HS-27A (cell line): ENCODE results near the gene MORN2.
A peak's percentile ranks its signal among the peaks of the same experiment; 100 is the strongest.
"Not testable (repeated sequence)": the region's sequence is repeated elsewhere in the genome, so short reads cannot be mapped to it uniquely, and the experiment has no call there.

Experiments
- DNase-seq: peaks from one replicate; pipeline ENCODE4 v3.0.0-alpha.2; 2012; ENCODE audit warnings: low read depth, missing footprints

The MORN2 gene

GRCh38 chr2:38875576-38876367 lies at the start of gene MORN2, which contains the start of gene DHX57:
Gene MORN2 (plus strand): TSS chr2:38875976.
Gene DHX57 (minus strand): TSS chr2:38875934. CDS start chr2:38868405, 7,529 bp downstream.
- peak; percentile 33 for DNase-seq

GRCh38 chr2:38827539-38828145 lies 48.1 kb upstream of the MORN2 start:
- DNase-seq = not testable (repeated sequence)

- no peak for DNase-seq
Measured at GRCh38 chr2:38828460-38828859, 47.3 kb upstream of the MORN2 start.

- no peak for DNase-seq
Measured at GRCh38 chr2:38829971-38830370, 45.8 kb upstream of the MORN2 start.

- DNase-seq = no peak
Measured at GRCh38 chr2:38830526-38831159, 45.1 kb upstream of the MORN2 start.

- no peak for DNase-seq
Measured at GRCh38 chr2:38835015-38835601, 40.7 kb upstream of the MORN2 start.

GRCh38 chr2:38835990-38836389 lies 39.8 kb upstream of the MORN2 start:
- no peak for DNase-seq

GRCh38 chr2:38836791-38837190 lies 39.0 kb upstream of the MORN2 start:
- DNase-seq = no peak

GRCh38 chr2:38850045-38850444 lies 25.7 kb upstream of the MORN2 start:
- no peak for DNase-seq

GRCh38 chr2:38856165-38856564 lies 19.6 kb upstream of the MORN2 start:
- no peak for DNase-seq

- DNase-seq = no peak
Measured at GRCh38 chr2:38862476-38862875, 13.3 kb upstream of the MORN2 start.

- no peak for DNase-seq
Measured at GRCh38 chr2:38863061-38863695, 12.6 kb upstream of the MORN2 start.

GRCh38 chr2:38866773-38867443 lies 8.9 kb upstream of the MORN2 start:
- DNase-seq = no peak

GRCh38 chr2:38871432-38871831 lies 4.3 kb upstream of the MORN2 start:
- DNase-seq = no peak

- no peak for DNase-seq
Measured at GRCh38 chr2:38873763-38874162, 2.0 kb upstream of the MORN2 start.

GRCh38 chr2:38875227-38875575 lies 575 bp upstream of the MORN2 start:
- DNase-seq = no peak

GRCh38 chr2:38876407-38876806 lies 631 bp downstream of the MORN2 start:
- DNase-seq = no peak

- DNase-seq = no peak
Measured at GRCh38 chr2:38886063-38886462, 10.3 kb downstream of the MORN2 start.

GRCh38 chr2:38887347-38887746 lies 11.6 kb downstream of the MORN2 start:
- no peak for DNase-seq

- no peak for DNase-seq
Measured at GRCh38 chr2:38887902-38888554, 12.3 kb downstream of the MORN2 start.

GRCh38 chr2:38889045-38889444 lies 13.3 kb downstream of the MORN2 start:
- DNase-seq = no peak
